ES-I3 (cell line): ENCODE results near the gene NFKBIB.
A peak's percentile ranks its signal among the peaks of the same experiment; 100 is the strongest.
"Not testable (repeated sequence)": the region's sequence is repeated elsewhere in the genome, so short reads cannot be mapped to it uniquely, and the experiment has no call there.

Experiments used
- H3K36me3 ChIP-seq: 2 replicates; pipeline ENCODE4 v1.6.1; 2013; ENCODE audit warnings: mild to moderate bottlenecking, low read length, control low read depth, moderate library complexity; ENCODE audit not compliant: insufficient read depth
- H3K4me1 ChIP-seq: 2 replicates; pipeline ENCODE4 v1.6.1; 2013; ENCODE audit warnings: mild to moderate bottlenecking, control low read depth, low read length; ENCODE audit not compliant: insufficient read depth
- H3K9ac ChIP-seq: 2 replicates; pipeline ENCODE4 v1.6.1; 2013; ENCODE audit warnings: low read depth, mild to moderate bottlenecking, low read length, moderate library complexity
- H3K9me3 ChIP-seq: 2 replicates; pipeline ENCODE4 v1.6.1; 2013; ENCODE audit warnings: mild to moderate bottlenecking, low read length, moderate library complexity; ENCODE audit not compliant: control insufficient read depth, insufficient read depth

Gene NFKBIB

DNA sequence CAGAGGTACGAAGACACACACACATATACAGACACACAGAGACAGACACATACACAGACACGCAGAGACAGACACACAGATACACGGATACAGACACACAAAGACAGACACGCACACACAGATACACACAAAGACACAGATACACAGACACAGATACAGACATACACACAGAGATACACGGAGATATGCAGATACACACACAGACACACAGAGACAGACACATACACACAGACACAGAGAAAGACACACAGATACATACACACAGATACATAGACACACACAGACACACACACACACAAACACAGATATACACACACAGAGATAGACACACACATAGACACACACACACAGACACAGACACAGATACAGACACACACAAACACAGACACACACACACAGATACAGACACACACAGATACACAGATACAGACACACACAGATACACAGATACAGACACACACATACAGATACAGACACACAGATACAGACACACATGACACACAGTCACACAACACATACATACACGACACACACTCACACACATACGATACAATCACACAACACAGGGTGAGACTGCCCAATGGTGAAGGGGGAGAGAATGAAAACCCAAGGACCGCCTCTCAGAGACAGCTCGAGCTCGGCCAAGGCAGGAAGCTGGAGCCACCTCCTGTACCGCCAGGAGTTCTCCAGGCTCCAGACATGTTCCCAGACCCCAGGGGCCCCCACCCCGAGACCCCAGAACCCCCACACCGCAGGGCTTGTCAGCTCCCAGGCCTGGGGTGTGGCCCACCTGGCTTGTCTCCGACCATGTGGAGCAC, 21.0 kb downstream of the NFKBIB start:
- no peak overlapping the region for H3K9ac ChIP-seq
- H3K9me3 ChIP-seq, result no peaks in the 10 kb centered on the region
- no peaks in the 10 kb centered on the region for H3K4me1 ChIP-seq
- 0 out of 2 replicates have a peak, but pooled peaks cover 3% of the 10 kb centered on the region for H3K36me3 ChIP-seq

DNA sequence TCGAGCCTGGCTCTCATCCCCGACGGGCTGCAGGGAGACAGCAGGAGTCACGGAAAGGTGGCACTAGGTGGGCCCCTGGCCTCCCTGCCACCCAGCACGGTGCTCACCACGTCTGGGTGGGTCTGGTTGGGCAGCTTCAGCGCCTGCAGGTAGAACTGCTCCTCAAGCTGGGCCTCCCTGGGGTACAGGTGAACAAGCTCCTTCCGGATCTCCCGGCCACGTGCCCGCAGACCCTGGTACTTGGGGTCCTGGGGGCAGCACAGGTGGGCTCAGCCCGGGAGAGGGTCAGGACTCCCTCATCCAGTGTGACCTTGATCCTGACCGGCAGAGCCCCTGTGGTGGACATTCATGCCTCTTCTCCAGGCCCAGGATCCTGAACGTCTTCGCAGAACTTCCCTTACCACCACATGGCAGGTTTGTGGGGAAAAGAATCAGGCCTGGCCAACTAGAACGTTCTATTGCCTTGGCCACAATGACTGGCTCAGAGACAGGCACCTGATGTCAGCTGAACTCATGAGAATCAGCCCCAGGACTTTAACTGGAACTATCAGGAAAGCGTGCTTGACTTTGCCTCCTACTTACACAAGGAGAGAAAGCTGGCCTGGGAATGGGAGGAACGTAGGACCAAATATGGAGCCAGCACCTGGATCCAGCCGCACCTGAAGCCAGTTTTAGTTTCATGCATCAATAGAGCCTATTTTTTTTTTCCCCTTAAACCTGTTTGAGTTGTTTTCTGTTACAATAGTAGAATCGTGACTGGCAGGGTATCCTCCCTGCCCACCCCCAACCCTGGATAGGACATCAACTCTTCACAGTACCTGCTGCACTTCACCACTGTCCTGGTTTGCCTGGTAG, 21.9 kb downstream of the NFKBIB start:
- Histone ChIP-seq H3K4me1 (no peaks in the 10 kb centered on the region), H3K36me3 (0 out of 2 replicates have a peak, but pooled peaks cover 3% of the 10 kb centered on the region), H3K9ac (no peak overlapping the region), H3K9me3 (no peaks in the 10 kb centered on the region)

DNA sequence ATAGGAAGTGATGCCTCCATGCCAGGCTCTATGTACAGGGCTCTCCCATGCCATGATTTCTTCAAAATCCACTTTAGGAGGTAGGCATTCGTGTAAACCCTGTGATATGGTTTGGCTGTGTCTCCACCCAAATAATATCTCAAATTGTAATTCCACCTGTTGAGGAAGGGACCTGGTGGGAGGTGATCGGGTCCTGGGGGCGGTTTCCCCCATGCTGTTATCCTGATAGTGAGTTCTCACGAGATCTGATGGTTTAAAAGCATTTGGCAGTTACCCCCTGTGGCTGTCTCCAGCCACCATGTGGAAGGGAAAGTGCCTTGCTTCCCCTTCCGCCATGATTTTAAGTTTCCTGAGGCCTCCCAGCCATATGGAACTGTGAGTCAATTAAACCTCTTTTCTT, 22.7 kb downstream of the NFKBIB start:
- Histone ChIP-seq H3K9me3 (no peaks in the 10 kb centered on the region), H3K9ac (no peak overlapping the region), H3K4me1 (no peaks in the 10 kb centered on the region), H3K36me3 (0 out of 2 replicates have a peak, but pooled peaks cover 3% of the 10 kb centered on the region)

DNA sequence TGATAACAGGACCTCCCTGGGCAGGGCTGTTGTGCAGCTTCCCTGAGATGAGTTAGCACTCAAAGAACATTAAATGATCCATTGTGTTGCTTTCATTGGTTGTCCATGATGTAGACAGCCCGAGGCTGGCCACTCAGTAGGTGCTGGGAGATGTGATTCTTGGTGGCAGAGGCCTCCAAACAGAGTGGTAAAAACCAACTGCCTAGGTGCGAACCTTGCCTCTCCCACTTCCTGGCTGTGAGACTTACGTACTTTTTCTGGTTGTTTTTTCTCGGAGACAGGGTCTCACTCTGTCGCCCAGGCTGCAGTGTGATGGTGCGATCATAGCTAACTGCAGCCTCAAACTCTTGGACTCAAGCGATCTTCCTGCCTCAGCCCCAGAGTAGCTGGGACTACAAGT, 24.6 kb downstream of the NFKBIB start:
- Histone ChIP-seq H3K4me1 (no peaks in the 10 kb centered on the region), H3K9me3 (no peaks in the 10 kb centered on the region), H3K9ac (no peak overlapping the region), H3K36me3 (0 out of 2 replicates have a peak, but pooled peaks cover 3% of the 10 kb centered on the region)

DNA sequence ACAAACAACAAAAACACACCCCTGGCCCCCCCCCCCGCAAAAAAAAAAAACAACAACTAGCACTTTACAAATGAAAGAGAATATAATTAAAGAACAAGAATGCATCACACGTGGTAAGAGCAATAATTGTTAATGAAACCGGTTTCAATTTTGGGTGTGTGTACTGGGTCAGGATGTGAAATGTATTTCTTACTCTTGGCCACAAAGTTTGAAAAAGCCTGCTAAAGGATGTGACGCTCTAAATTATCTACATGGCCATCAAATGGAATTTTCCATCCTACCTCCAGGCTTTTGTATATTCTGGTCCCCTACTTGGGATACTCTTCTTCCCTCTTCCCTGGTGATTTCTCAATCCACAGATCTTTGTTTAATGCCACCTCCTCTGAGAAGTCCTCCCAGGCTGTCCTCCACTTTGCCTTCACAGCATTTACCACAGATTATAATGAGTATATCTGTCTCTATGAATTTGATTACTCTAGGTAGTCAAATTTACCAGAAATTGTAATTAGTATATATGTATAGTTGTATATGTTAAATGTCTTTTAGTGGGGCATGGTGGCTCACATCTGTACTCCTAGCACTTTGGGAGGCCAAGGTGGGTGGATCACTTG, 28.7 kb downstream of the NFKBIB start:
- no peaks in the 10 kb centered on the region for H3K4me1 ChIP-seq
- H3K36me3 ChIP-seq, result peaks cover 10% of the 10 kb centered on the region
- H3K9ac ChIP-seq, result no peak overlapping the region
- 0 out of 2 replicates have a peak, but pooled peaks cover 2% of the 10 kb centered on the region for H3K9me3 ChIP-seq

DNA sequence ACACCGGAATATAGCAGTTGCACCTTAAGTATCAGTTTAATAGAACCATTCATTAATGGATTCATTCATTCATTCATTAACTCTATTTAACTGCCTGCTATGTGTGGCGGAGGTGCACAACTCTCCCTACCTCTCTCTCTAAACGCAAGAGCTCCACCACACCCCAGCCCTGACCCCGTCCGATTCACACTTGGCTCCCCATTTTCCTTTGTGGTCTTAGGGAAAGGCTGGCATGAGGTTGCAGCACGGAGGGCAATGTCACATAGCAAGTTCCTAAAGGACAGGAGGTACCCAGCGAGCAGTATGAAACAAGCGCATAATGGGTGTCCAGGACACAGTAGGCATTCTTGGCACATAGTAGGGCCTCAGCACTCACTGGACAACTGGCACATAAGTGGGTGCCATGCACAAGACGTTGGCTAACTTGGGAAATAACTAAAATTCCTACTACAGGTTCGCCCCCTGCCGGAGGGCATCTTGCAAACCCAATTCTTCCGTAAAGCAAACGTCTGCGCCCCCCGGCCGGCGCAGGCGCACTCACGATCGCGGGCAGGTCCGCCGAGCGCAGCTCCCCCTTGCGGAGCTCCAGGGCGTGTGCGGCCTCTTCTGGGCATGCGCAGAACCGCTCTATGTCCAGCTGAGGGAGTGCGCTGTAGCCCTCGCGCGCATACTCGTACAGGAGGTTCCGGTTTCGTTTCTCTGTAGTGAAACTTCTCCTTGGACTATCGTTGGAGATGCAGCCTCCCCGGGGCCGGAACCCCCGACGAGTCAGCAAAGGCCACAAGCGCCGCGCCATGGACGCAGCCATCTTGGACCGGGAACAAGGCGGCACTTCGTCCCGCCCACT, 30.4 kb downstream of the NFKBIB start, which contains the start of gene SARS2:
SARS2 (minus strand) TSS at position 835 of the 847 bp plus-strand sequence; CDS start at position 808, 27 bp downstream.
- peaks cover 4% of the 10 kb centered on the region; the same call in 1 of the 2 replicates for H3K9me3 ChIP-seq
- H3K36me3 ChIP-seq, result peaks cover 13% of the 10 kb centered on the region
- no peaks in the 10 kb centered on the region for H3K4me1 ChIP-seq
- peak within 1 kb of the TSS; percentile 86 for H3K9ac ChIP-seq

DNA sequence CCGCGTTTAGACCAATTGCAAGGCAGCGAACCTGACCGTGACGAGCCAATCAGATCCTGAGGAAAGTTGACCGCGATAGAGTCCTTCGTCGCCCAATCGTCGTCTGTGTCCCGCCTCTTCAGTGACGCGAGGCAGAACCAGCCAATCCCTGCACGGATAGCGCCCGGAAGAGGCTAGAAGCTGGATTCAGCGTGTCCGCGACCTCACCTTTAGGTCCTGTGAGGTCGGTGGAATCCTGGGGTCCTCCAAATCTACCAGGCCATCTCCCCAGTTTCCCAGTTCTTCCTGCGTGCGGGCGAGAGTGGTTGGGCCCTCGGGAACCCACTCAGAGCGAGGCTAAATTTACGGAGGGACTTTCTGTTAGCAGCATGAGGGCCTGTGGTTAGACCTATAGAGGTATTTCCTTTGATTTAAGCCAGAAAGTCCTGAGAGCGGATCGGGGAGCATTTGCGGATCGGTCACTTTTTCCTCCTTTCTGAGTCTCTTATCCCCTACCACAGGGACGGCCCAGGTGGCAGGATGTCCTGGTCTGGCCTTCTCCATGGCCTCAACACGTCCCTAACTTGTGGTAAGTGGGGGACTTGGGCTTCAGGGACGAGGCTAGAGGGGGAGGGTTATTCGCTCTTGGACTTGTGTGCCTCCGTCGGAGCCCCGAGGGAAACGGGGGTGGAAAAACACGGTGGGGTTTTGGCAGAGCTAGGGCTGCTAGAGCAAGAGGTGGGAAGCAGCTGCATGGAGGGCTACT, 31.2 kb downstream of the NFKBIB start, which contains the start of gene MRPS12:
MRPS12 (plus strand) TSS at position 169 of the 745 bp plus-strand sequence; CDS start at position 520, 351 bp downstream.
- Histone ChIP-seq H3K36me3 (peaks cover 13% of the 10 kb centered on the region), H3K9ac (peak within 1 kb of the TSS; percentile 86), H3K9me3 (peaks cover 4% of the 10 kb centered on the region), H3K4me1 (no peaks in the 10 kb centered on the region)

DNA sequence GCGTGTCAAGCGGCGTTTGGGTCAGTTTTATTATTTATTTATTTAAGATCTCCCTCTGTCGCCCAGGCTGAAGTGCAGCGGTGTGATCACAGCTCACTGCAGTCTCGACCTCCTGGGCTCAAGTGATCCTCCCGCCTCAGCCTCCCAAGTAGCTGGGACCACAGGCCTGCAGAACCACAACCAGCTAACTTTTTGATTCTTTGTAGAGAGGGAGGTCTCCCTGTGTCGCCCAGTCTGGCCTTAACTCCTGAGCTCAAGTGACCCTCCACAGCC, 31.7 kb downstream of the NFKBIB start:
- Histone ChIP-seq H3K36me3 (peaks cover 13% of the 10 kb centered on the region), H3K9ac (peak overlapping the region; percentile 86), H3K9me3 (peaks cover 4% of the 10 kb centered on the region), H3K4me1 (no peaks in the 10 kb centered on the region)

DNA sequence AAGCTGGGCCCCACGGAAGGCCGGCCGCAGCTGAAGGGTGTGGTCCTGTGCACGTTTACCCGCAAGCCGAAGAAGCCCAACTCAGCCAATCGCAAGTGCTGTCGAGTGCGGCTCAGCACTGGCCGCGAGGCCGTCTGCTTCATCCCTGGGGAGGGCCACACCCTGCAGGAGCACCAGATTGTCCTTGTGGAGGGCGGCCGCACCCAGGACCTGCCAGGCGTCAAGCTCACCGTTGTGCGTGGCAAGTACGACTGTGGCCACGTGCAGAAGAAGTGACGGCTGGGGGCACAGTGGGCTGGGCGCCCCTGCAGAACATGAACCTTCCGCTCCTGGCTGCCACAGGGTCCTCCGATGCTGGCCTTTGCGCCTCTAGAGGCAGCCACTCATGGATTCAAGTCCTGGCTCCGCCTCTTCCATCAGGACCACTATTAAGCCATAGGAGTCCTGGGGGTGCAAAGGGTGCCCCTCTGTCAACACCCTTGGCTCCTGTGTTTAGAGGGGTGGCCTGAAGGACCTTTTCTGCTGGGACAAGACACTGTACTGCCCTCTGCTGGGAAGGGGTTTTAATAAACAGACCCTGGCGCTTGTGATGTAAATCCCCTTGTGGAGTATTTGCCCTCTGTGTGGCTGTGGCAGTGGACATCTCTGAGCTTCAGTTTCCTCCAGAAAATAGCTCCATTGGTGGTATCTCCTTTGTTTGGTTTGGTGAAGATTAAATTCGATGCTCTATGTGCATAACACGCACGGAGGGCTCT, 32.8 kb downstream of the NFKBIB start:
- H3K36me3 ChIP-seq, result peaks cover 13% of the 10 kb centered on the region
- H3K9me3 ChIP-seq, result peaks cover 4% of the 10 kb centered on the region
- no peaks in the 10 kb centered on the region for H3K4me1 ChIP-seq

DNA sequence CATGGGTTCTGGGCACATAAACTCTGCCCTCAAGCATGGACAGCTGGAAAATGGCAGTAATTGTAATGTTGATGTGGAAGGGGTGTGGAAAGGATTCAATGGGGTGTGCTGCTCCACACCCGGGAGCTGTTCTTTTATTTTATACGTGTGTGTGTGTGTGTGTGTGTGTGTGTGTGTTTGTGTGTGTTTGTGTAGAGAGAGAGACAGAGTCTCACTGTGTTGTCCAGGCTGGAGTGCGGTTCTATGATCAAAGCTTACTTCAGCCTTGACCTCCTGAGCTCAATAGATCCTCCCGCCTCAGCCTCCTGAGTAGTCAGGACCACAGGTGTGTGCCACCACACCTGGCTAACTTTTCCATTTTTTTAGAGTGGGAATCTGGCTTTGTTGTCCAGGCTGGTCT, 33.8 kb downstream of the NFKBIB start:
- Histone ChIP-seq H3K36me3 (peaks cover 13% of the 10 kb centered on the region), H3K9me3 (peaks cover 4% of the 10 kb centered on the region), H3K9ac (no peak overlapping the region), H3K4me1 (no peaks in the 10 kb centered on the region)

More for the DNA sequence above, 32.8 kb downstream of the NFKBIB start:
- no peak overlapping the region for H3K9ac ChIP-seq

DNA sequence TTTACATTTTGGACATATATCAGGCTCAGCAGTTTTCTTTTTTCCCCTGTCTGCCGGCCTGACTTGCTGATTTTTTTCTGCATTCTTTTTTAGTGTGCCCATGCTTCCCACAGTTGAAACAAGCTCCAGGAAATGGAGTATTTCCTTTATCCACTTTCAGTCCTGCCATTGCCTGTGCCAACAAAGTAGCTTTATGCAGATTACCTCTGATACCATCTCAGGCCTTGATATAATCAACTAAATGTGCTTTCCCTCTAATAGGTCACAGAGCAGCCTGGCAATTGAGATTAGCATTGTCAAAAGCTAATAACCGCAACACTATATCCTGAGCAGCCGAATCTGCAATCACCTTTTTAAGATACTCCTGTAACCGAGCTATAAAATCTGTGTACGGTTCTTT, 40.2 kb downstream of the NFKBIB start:
- Histone ChIP-seq H3K9me3 (no peaks in the 10 kb centered on the region; the same call in none of the 2 replicates), H3K36me3 (no peaks in the 10 kb centered on the region), H3K9ac (no peak overlapping the region), H3K4me1 (no peaks in the 10 kb centered on the region)

DNA sequence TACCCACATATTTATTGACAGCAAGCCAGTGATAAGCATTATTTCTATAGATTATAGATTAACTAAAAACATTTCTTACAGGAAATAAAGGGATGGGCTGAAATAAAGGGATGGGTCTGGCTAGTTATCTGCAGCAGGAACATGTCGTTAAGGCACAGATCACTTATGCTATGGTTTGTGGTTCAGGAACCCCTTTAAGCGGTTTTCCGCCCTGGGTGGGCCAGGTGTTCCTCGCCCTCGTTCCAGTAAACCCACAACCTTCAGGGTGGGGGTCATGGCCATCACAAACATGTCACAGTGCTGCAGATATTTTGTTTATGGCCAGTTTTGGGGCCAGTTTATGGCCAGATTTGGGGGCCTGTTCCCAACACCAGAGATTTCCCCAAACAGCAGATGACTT, 41.7 kb downstream of the NFKBIB start:
- not testable (repeated sequence) for H3K36me3 ChIP-seq, H3K9me3 ChIP-seq, H3K4me1 ChIP-seq, H3K9ac ChIP-seq

DNA sequence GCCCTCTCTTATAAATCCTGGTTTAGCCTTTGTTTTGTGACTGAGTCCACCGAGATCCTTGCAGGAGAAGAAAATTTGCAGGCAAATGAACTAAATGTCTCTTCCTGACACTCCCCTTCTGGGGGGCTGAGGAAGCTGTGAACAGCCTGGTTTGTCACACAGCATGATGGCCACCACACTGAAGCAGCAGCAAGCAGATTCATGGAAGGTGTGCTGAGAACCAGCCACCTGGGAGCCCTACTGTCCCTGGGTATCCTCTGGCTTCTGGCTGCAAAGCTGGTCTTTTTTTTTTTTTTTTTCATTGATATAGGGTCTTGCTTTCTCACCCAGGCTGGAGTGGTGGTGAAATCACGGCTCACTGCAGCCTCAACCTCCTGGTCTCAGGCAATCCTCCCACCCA, 42.2 kb downstream of the NFKBIB start:
- Histone ChIP-seq H3K4me1 (no peaks in the 10 kb centered on the region), H3K9me3 (no peaks in the 10 kb centered on the region), H3K9ac (no peak overlapping the region), H3K36me3 (no peaks in the 10 kb centered on the region)
